Epithelial cell of proximal tubule (primary cell): ENCODE results near the gene NDUFA11. TPM values are rescaled to one million over a fixed set of nuclear protein-coding genes. Genes with fewer than 3 reads are reported as not detected.
A peak's percentile ranks its signal among the peaks of the same experiment; 100 is the strongest.

Experiments
- DNase-seq: peaks from one replicate; pipeline ENCODE4 v3.0.0-alpha.2; 2011; ENCODE audit warnings: low read depth
- H3K4me3 ChIP-seq: 2 replicates; pipeline ENCODE4 v1.5.1; 2011; ENCODE audit warnings: low read depth, mild to moderate bottlenecking, low read length
- CTCF ChIP-seq: conservative IDR thresholded peaks from 2 replicates; pipeline ENCODE4 v1.5.1; 2012; ENCODE audit warnings: low read depth, mild to moderate bottlenecking, low read length
- total RNA-seq: library from RNA; depleted of rRNA; stranded (reverse); fragments of >200 nt; gene quantifications from 2 replicates; pipeline ENCODE4 v1.2.3, GENCODE V29; 2015

Gene NDUFA11
- 246 and 384 TPM in 2 replicates for total RNA-seq

- no peak for DNase-seq
- no peak for TF ChIP-seq CTCF
- H3K4me3 ChIP-seq: peak within 1 kb of the TSS; percentile 100
Observed at GRCh38 chr19:5903624-5904351, at the start of gene NDUFA11. NDUFA11 (minus strand) TSS chr19:5903790; CDS start chr19:5903708, 82 bp downstream.

- H3K4me3 ChIP-seq: no peak overlapping the region
- TF ChIP-seq CTCF: no peak
Observed at GRCh38 chr19:5953030-5953589, 49.5 kb upstream of the NDUFA11 start.

GRCh38 chr19:5952193-5953029, 48.8 kb upstream of the NDUFA11 start:
- H3K4me3 ChIP-seq: no peak overlapping the region
- DNase-seq: no peak
- TF ChIP-seq CTCF: no peak

More at GRCh38 chr19:5953030-5953589, 49.5 kb upstream of the NDUFA11 start:
- DNase-seq: no peak

- H3K4me3 ChIP-seq: no peak overlapping the region
- TF ChIP-seq CTCF: no peak
- no peak for DNase-seq
Observed at GRCh38 chr19:5951338-5951861, 47.8 kb upstream of the NDUFA11 start.

- TF ChIP-seq CTCF: no peak
- DNase-seq: no peak
- H3K4me3 ChIP-seq: no peak overlapping the region
Observed at GRCh38 chr19:5950741-5951140, 47.2 kb upstream of the NDUFA11 start.

- no peak for TF ChIP-seq CTCF
- no peak for DNase-seq
- H3K4me3 ChIP-seq: no peak overlapping the region
Observed at GRCh38 chr19:5949792-5950305, 46.3 kb upstream of the NDUFA11 start.
